Cardiac fibroblast (primary cell): ENCODE measurements around the gene EHD4.

ENCODE experiments used
- DNase-seq, 2 donors: peaks; one replicate each; pipeline versions ENCODE4 v3.0.0 to v3.0.0-alpha.2; 2010; ENCODE audit warnings: low read depth in 2 of 2
- H3K4me3 ChIP-seq, 2 donors: replicated peaks in 1 of 2; 1 replicate in 1 of 2; 2 replicates in 1 of 2; pipeline ENCODE4 v1.5.1; 2011; ENCODE audit warnings: low read depth in 2 of 2, low read length in 2 of 2, mild to moderate bottlenecking in 2 of 2, moderate library complexity in 1 of 2
- TF ChIP-seq, protein P1 (sequence below): IDR thresholded peaks from one replicate; pipeline ENCODE4 v1.5.1; 2011; ENCODE audit warnings: low read depth, mild to moderate bottlenecking, low read length, inconsistent platforms

Gene EHD4

GRCh38 chr15:41874736-41875135 lies 97.6 kb downstream of the EHD4 start:
- TF ChIP-seq, protein P1, sequence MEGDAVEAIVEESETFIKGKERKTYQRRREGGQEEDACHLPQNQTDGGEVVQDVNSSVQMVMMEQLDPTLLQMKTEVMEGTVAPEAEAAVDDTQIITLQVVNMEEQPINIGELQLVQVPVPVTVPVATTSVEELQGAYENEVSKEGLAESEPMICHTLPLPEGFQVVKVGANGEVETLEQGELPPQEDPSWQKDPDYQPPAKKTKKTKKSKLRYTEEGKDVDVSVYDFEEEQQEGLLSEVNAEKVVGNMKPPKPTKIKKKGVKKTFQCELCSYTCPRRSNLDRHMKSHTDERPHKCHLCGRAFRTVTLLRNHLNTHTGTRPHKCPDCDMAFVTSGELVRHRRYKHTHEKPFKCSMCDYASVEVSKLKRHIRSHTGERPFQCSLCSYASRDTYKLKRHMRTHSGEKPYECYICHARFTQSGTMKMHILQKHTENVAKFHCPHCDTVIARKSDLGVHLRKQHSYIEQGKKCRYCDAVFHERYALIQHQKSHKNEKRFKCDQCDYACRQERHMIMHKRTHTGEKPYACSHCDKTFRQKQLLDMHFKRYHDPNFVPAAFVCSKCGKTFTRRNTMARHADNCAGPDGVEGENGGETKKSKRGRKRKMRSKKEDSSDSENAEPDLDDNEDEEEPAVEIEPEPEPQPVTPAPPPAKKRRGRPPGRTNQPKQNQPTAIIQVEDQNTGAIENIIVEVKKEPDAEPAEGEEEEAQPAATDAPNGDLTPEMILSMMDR: no peak
- H3K4me3 ChIP-seq: no peak overlapping the region
- DNase-seq: no peak

DNA sequence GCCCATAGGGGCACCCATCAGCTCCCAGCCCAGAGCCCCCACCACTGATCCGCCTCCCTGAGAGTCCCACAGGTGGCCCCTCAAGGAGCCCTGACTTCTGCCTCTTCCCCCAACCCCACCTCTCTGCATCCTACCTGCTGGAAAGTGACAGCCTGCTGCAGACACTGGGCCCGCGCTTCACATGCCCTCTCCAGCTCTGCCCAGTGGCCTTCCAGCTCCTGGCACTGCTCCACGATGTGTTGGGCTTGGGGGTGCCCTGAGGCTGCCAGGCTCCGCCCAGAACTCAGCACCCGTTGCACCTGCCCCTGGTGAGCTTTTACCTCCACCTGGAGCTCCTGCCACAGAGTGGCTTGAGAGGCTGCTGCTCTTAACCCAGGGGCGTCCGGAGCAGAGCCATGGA lies 98.6 kb downstream of the EHD4 start:
- TF ChIP-seq, protein P1: no peak
- DNase-seq: no peak
- H3K4me3 ChIP-seq: no peak overlapping the region

- TF ChIP-seq, protein P1: no peak
- no peak overlapping the region for H3K4me3 ChIP-seq
- DNase-seq: no peak
Observed at GRCh38 chr15:41872166-41872747, 100.1 kb downstream of the EHD4 start.

DNA sequence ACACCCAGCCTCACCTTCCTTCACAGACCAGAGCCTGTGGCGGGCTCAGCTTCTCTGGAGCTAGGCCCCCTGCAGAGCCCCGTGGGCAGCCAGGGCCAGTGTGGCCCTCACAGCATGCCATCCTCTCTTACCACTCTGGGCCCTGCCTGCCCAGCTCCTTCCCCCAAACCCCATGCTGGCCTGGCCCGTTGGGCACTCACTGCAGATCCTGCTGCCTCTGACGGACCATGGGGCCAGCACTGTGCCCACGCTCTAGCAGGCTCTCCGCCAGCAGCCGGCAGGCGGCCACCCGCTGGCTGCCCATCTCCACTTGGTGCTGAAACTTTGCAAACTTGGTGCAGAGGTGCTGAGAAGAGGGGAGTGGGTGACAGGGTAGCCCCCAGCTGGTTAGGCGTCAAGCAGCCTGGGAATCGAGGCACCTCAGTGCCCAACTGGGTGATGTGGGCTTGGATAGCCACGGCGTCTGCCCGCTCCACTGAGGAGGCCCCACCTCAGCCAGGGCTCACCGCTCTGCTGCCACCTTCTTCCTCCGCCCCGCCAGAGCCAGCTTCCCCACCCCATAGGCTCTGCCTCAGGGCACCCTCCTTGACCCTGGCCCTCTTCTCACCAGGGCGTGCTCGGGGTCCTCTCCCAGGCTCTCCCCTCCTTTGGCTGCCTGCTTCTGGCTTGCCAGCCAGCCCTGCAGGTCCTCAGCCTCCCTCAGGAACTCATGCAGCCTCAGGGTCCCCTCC lies 101.0 kb downstream of the EHD4 start:
- no peak overlapping the region for H3K4me3 ChIP-seq
- no peak for DNase-seq
- TF ChIP-seq, protein P1: no peak

- no peak overlapping the region for H3K4me3 ChIP-seq
- DNase-seq: peak; percentile 60 to 75
- TF ChIP-seq, protein P1: no peak
Observed at GRCh38 chr15:41870689-41871081, 101.7 kb downstream of the EHD4 start.

DNA sequence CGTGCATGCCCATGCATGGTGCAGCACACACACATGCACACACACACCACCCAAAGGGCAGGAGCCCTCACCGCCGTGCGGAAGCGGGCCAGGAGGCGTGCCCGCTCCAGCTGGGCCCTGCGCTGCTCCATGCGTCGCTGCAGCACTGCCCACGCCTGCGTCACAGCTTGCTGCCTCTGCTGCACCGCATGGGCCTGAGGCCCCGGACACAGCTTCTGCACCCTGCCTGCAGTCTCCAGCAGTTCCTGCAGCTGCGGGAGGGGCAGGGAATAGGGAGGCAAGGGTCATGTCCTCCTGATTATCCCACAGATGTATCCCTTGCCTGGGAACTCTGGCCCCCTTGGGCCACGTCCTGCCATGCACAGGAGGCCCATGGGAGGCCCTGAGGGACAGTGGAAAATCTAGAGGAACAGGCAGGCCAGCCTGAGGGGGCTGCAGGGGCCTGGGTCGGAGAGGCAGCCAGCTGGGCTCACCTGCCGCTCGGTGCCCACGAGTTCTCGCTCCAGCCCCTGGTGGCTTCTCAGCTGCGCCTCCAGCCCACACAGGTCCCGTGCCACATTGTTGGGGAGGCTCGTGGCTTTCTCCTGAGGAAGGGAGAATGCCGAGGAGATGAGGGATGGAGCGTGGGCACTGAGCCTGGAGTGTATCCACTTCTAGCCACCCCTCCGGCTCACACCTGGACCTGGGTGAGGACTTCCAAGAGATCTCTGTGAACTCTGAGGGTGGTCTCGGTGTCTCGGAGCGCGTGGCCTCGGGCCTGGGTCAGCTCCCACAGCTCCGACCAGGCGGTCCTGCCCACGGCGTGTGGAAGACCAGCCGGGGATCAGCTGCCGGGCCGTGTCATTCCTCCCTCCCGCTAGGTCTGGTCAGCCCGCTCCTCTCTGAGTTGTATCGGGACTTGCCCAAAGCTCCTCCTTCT lies 102.3 kb downstream of the EHD4 start:
- DNase-seq: no peak
- TF ChIP-seq, protein P1: no peak
- no peak overlapping the region for H3K4me3 ChIP-seq
